Fibroblast of skin of back (primary cell): ENCODE measurements around the gene TAPBPL.
"Not testable (repeated sequence)": the region's sequence is repeated elsewhere in the genome, so short reads cannot be mapped to it uniquely, and the experiment has no call there.

Experiments used
- DNase-seq: peaks from one replicate; pipeline ENCODE4 v3.0.0-alpha.2; 2013

Gene TAPBPL

DNA sequence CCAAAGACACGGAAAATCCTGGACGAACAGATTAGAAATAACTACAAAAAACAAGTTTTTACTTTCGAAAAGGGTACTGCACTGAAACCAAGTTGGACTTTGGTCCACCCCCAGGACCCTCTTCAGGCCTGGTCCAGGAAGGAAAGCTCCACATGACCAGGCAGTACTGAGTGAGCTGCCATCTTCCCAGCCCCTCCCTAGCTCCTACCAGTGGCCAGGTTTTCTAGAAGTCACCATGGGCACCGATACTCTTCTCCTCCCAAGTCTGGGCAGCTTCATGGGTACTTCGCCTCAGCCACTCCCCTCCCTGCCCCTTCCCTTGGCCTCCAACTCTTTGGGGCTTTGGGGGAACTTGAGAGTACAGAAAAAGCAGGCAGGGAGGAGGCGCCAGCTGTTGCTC is 12.0 kb downstream of the TAPBPL start:
- DNase-seq = no peak

DNA sequence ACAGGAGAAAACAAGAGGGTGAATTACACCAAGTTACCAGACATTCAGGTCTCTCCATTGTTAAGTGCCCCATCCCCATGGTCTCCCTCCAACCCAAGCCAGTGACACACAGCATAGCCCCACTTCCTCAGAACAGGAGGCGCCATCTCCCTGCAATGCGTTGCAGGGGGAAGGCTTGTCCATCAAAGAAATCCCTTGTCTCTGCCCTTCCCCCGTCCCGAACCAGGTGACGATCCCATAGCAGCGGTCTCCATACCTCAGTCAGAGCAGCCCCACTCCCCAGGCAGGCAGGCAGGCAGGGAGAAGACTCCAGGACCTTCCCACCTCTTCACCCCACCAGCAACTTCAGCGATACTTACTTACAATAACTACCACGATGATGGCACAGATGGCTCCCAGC is 12.7 kb downstream of the TAPBPL start:
- no peak for DNase-seq

DNA sequence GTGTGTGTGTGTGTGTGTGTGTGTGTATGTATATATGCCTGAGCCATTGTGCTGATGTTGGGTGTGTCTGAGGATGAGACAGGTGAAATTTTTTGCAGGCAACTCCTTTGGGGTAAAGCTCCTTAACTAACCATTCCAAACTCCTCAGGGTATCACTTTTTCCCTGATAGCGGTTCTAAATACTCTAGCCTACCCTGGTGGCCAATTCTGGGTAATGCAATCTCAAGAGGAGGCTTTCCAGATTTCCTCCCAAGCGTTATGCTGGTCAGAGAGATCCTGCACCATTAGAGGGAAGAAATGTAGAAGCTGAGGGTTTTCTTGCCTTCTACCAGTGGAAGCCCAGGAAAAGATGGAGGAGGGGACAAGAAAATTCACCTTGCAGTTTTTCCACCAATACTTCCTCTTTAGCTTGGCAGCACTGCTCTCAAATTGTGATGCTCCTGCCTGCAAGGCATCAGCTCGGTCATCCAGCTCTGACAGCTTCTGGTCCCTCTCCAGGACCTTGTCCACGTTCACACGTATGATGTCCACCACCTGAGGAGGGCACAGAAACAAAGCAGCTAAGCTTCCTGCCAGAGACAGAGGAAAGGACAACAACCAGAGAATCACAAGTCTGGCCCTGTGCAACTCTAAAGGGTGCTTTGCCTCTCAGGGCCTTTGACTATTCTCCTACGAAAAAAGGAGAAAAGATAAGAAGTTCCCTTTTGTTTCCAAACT is 13.8 kb downstream of the TAPBPL start:
- peak; percentile 68 for DNase-seq

DNA sequence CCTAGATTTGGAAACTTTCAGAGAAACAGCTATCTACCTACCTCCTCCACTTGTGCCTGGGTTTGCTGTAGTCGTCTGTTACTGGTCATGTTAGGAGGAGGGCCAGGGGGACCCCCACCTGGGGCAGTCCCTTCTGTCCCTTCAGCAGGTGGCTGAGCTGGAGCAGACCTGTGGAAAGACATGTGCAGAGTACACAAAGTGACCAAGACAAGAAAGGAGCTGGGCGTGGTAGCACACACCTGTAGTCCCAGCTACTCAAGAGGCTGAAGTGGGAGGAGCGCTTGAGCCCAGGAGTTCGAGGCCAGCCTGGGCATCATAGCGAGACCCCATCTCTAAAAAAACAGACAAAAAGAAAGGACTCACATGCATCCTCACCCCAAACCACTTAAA is 14.3 kb downstream of the TAPBPL start:
- DNase-seq = no peak

DNA sequence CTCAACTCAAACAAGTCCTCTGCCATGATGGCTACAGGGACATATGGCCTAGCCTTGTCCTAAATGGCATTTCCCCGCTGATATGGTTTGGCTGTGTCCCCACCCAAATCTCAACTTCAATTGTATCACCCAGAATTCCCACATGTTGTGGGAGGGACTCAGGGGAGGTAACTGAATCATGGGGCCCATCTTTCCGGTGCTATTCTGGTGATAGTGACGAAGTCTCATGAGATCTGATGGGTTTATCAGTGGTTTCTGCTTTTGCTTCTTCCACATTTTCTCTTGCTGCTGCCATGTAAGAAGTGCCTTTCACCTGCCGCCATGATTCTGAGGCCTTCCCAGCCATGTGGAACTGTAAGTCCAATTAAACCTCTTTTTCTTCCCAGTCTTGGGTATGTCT is 14.9 kb downstream of the TAPBPL start:
- not testable (repeated sequence) for DNase-seq

DNA sequence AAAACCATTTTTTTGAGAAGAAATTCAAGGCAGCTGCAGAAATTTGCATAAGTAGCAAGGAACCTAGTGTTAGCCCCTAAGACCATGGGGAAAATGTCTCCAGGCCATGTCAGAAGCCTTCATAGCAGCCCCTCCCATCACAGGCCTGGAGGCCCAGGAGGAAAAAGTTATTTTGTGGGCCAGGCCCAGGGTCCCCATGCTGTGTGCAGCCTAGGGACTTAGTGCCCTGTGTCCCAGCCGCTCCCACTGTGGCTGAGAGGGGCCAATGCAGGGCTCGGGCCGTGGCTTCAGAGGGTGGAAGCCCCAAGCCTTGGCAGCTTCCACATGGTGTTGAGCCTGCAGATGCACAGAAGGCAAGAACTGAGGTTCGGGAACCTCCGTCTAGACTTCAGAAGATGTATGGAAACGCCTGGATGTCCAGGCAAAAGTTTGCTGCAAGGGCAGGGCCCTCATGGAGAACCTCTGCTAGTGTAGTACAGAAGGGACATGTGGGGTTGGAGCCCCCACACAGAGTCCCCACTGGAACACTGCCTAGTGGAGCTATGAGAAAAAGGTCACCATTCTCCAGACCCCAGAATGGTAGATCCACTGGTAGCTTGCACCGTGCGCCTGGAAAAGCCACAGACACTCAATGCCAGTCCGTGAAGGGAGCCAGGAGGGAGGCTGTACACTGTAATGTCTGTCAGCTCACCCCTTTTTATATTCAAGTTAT is 15.9 kb downstream of the TAPBPL start:
- DNase-seq = not testable (repeated sequence)

DNA sequence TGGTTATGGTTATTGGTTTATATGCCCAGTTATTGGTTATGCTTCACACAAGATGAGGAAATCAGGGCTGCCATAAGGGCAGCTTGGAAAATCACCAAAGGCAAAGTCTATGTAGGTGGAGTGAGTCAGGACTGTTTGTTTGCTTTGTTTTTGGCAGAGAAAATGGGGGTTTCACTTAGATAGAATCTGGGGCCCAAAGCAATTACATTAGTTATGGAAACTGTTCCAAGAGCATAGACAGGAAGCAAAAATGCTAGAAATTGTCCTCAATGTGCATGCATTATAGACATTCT is 16.4 kb downstream of the TAPBPL start:
- no peak for DNase-seq

DNA sequence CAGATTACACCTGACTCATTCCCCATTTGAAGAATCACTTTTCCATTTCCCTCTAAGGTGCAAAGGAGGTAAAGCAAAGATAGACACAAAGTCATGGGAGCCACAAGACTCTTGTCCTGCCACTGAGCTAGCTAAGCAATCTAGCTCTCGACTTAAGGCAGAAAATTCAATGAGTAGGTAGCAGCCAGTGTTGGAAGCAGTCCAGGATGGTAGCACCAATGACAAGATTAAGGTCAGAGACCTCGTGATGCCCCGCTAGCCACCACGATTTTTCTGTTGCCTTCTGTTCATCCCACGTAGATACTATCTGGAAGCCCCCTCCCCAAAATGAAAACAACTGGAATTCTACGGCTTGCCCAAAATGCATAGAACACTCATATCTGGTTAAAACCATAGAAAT is 17.2 kb downstream of the TAPBPL start:
- no peak for DNase-seq

DNA sequence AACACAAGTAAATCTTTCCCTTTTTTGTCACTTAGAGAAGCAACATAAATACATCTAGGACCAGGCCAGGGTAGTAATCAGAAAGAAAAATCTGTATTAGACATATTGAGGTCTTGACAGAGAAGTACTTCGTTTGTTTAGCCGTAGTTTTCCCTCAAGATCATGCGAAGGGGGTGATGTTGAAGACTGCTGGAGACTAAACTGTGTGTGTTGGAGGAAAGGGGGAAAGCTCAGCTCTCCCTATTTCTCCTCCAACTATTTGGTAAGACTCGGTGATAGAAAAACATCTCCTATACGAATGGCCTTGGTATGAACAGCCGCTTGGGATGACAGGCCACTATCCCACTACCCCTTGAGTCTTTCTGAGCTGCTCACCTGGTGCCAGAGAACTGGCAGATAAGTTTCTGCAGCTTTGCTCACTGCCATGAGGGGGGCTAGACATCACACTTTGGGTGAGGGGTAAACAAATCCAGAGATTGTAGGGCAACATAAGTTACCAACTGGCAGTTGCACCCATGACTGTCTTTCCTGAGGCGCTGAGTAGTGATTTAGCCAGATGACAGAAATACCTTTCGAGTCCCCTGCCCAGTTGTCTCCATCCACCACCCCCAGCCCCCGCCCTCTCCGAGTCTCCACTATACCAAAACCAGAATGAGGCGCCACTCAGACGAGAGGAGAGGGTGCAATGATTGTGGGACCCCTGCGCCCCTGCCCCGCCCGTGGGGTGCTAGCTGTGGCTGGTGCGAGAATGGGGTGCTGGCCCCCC is 17.9 kb downstream of the TAPBPL start:
- no peak for DNase-seq

DNA sequence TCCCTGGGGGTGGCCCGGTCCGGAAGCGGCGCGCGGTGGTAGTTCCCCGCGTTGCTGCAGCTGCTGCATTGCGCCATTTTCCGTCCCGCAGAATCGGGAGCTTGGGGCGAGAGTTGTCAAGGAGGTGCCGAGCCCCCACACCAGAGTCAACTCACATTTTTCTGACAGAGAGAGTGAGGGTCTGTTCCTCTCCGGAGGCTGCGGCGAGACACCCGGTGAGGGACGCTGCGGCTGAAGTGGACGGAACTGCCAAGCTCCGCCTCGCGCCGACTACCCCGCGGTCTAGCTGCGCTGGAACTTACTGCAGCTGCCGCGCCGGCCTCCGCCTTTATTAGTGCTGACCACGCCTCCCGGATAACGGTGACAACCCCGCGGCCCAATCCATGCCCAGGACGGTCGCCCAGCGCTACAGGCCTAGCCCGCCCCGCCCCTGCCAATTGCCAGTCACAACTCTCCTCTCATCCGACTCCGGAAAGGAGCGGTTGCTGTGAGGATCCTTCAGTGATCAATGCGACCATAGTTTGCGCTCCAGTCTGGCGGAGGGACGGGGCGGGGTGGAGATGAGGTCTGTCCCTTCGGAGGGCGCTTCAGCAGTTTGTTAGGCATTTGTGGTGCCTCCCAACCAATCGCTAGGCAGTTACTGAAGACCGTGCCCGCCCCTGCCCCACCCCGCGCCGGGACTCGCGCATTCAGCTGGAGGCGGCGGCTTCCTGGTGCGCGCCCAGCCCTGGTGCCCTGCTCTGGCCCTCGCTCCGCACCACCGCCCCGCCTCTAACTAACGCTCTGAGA is 18.7 kb downstream of the TAPBPL start, which contains the start of gene VAMP1:
Gene VAMP1, minus strand, starts transcription at position 303 of the 789 bp plus-strand sequence. Its CDS starts 146 bp downstream, at position 157.
- peak; percentile 99 for DNase-seq

DNA sequence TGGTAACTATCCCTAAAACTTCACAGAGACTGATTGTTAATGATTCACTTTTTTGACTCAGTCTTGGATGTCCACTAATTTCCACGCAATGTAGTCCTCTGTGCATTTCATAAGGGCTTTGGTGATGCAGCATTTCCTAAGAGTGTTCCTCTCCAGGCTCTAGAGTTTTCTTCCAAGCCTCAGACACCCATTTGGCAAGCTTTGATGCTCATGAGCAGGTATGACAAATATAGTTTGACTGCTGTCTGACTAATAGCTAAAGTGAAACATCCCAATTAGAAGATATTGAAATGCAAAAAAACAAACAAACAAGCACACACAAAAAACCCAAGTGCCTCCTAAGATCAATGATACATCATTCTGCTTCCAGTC is 20.1 kb downstream of the TAPBPL start:
- DNase-seq = no peak

DNA sequence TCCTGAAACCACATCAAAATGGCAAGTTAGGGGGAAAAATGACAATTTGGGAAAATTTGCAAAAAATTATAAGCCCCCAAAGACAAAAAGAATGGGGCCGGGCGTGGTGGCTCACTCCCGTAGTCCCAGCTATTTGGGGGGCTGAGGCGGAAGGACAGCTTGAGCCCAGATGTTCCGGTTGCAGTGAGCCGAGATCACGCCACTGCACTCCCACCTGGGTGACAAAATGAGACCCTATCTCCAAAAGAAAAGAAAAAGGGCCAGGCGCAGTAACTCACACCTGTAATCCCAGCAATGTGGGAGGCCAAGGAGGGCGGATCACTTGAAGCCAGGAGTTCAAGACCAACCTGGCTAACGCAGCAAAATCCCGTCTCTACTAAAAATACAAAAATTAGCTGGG is 20.6 kb downstream of the TAPBPL start:
- DNase-seq = no peak

DNA sequence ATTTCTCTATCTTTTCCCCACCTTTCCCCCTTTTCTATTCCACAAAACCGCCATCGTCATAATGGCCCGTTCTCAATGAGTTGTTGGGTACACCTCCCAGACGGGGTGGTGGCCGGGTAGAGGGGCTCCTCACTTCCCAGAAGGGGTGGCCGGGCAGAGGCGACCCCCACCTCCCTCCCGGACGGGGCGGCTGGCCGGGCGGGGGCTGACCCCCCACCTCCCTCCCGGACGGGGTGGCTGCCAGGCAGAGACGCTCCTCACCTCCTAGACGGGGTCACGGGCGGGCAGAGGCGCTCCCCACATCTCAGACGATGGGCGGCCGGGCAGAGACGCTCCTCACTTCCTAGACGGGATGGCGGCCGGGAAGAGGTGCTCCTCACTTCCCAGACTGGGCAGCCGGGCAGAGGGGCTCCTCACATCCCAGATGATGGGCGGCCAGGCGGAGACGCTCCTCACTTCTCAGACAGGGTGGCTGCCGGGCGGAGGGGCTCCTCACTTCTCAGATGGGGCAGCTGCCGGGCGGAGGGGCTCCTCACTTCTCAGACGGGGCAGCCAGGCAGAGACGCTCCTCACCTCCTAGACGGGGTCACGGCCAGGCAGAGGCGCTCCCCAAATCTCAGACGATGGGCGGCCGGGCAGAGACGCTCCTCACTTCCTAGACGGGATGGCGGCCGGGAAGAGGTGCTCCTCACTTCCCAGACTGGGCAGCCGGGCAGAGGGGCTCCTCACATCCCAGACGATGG is 23.6 kb downstream of the TAPBPL start:
- not testable (repeated sequence) for DNase-seq

DNA sequence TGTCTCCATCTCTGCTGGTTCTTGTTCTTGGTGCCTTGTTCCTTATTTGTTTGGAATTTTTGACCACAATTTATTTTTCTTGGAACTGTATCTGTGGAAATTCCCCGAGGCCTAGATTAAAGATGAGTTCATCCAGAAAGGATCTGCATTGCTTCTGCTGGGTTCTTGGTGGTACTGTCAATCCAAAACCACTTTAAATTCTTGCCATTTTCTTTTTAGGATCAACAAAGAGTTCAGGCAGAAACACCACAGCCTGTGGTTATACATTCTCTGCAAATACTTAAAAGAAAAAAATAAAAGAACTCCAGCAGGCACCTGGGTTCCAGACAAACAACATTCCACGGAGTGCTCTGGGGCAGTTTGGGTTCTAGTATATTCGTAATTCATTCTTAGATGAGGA is 24.6 kb downstream of the TAPBPL start:
- peak; percentile 88 for DNase-seq

DNA sequence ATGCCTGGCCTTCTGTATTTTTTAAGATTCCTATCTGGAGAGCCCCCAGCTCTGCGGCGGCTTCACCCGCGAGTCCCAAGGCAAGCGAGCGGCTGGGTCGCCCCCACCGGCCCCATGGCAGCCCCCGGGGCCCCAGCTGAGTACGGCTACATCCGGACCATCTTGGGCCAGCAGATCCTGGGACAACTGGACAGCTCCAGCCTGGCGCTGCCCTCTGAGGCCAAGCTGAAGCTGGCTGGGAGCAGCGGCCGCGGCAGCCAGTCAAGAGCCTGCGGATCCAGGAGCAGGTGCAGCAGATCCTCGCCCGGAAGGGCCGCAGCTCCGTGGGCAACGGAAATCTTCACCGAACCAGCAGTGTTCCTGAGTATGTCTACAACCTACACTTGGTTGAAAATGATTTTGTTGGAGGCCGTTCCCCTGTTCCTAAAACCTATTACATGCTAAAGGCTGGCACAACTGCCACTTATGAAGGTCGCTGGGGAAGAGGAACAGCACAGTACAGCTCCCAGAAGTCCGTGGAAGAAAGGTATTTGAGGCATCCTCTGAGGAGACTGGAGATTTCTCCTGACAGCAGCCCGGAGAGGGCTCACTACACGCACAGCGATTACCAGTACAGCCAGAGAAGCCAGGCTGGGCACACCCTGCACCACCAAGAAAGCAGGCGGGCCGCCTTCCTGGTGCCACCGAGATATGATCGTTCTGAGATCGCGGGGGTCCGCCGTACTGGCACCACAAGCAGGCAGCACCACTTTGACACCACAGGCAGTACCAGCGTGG is 25.9 kb downstream of the TAPBPL start:
- not testable (repeated sequence) for DNase-seq

DNA sequence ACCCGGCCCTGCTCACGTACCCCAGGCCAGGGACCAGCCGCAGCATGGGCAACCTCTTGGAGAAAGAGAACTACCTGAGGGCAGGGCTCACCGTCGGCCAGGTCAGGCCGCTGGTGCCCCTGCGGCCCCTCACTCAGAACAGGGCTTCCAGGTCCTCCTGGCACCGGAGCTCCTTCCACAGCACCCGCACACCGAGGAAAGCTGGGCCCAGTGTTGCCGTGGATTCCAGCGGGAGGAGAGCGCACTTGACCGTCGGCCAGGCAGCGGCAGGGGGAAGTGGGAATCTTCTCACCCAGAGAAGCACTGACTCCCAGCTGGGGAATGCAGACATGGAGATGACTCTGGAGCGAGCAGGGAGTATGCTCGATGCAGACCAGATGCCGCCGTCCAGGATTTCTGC is 26.6 kb downstream of the TAPBPL start:
- DNase-seq = peak; percentile 78

DNA sequence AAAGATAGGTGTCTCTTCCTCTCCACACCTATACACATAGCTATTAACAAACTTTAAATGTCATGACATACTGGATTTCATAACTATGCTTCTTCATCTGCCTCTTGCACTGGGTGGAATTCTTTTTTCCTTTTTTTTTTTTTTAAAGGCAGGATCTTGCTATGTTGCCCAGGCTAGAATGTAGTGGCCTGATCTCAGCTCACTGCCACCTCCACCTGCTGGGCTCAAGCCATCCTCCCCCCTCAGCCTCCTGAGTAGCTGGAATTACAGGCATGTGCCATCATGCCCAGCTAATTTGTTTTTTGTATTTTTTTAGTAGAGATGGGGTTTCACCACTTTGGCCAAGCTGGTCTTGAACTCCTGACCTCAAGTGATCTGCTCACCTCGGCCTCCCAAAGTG is 36.4 kb downstream of the TAPBPL start:
- no peak for DNase-seq

DNA sequence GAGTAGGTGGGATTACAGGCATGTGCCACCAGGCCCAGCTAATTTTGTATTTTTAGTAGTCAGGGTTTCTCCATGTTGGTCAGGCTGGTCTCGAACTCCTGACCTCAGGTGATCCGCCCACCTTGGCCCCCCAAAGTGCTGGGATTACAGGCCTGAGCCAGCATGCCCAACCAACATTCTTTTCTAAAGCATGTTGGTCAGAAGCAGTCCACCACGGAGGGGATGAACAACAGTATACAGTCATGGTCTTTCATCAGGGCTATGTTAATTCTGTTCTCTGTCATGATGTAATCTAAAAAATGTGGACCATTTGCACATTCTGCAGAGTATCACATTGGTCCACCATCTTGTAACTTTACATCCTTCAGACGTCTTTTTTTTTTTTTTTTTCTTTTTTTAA is 37.6 kb downstream of the TAPBPL start:
- DNase-seq = no peak

DNA sequence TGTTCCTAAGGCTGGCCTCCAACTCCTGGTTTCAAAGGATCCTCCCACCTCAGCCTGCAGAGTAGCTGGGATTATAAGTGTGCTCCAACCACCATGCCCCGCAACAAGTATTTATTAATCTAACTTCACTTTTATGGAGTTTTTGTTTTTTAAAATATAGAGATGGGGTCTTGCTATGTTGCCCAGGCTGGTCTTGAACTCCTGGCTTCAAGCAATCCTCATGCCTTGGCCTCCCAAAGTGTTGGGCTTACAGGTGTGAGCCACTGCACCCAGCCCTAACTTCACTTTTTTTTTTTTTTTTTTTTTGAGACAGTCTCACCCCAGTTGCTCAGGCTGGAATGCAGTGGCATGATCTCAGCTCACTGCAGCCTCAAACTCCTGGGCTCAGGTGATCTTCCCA is 38.8 kb downstream of the TAPBPL start:
- not testable (repeated sequence) for DNase-seq

DNA sequence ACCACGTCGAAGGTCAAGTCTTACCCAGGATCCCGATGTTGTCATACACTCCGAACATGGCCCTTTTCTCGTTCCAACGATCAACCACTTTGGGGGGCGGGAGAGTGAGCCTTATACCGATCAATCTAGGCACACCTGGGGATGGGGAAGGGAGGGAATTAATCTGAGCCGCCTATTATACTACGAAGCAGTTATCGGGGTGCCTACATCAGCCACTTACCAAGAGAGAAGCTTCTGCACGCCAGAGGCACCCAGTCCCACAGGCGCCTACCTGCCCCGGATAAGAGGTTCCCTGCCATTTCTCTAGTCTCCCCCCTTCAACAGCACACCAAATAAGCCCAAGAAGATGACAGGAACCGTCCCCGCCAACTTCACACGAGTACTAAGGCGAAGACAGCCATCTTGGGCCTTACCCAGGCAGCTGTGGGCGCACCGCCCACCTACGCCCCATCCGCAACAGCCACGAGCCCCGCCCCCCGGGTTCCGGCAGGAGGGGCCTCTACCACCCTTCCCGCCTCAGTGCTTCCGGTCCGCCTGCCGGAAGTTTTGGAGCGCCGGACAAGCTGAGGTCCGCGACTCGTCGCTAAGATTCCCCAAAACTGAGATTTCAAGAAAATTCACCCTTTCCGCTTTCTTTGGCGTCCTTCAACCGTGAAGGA is 41.1 kb downstream of the TAPBPL start, which contains the start of gene MRPL51:
Gene MRPL51, minus strand, starts transcription at position 425 of the 659 bp plus-strand sequence. Its CDS starts 126 bp downstream, at position 299.
- DNase-seq = peak; percentile 96
